Immature natural killer cell (primary cell): ENCODE results near the gene MISP3. TPM values are rescaled to one million over a fixed set of nuclear protein-coding genes. Genes with fewer than 3 reads are reported as not detected.
"Not testable (repeated sequence)": the region's sequence is repeated elsewhere in the genome, so short reads cannot be mapped to it uniquely, and the experiment has no call there.

Source experiments
- DNase-seq, 3 donors: peaks; one replicate each; pipeline ENCODE4 v3.0.0; 2022; ENCODE audit warnings: mixed read lengths in 1 of 3
- H3K27ac Mint-ChIP-seq, 6 donors: one replicate each; pipeline ENCODE4 v1.8.0; 2020; ENCODE audit warnings: mixed read lengths in 6 of 6, mild to moderate bottlenecking in 5 of 6, inconsistent platforms in 4 of 6, moderate library complexity in 3 of 6
- H3K27me3 Mint-ChIP-seq, 3 donors: one replicate each; pipeline ENCODE4 v1.8.0; 2020 to 2021; ENCODE audit warnings: low read depth in 3 of 3, mild to moderate bottlenecking in 3 of 3, mixed read lengths in 3 of 3, moderate library complexity in 3 of 3, inconsistent platforms in 1 of 3
- H3K36me3 Mint-ChIP-seq, 3 donors: one replicate each; pipeline ENCODE4 v1.8.0; 2020; ENCODE audit warnings: mixed read lengths in 3 of 3, inconsistent platforms in 2 of 3, mild to moderate bottlenecking in 2 of 3
- H3K4me1 Mint-ChIP-seq, 2 donors: one replicate each; pipeline ENCODE4 v1.8.0; 2020; ENCODE audit warnings: inconsistent platforms in 2 of 2, mild to moderate bottlenecking in 2 of 2, mixed read lengths in 2 of 2, moderate library complexity in 1 of 2
- H3K4me3 Mint-ChIP-seq, 5 donors: one replicate each; pipeline ENCODE4 v1.8.0; 2020; ENCODE audit warnings: mild to moderate bottlenecking in 5 of 5, mixed read lengths in 5 of 5, inconsistent platforms in 3 of 5, moderate library complexity in 3 of 5
- H3K9me3 Mint-ChIP-seq, 6 donors: one replicate each; pipeline ENCODE4 v1.8.0; 2020; ENCODE audit warnings: mild to moderate bottlenecking in 6 of 6, mixed read lengths in 6 of 6, inconsistent platforms in 4 of 6, moderate library complexity in 3 of 6
- polyA plus RNA-seq, 3 donors: library from polyadenylated mRNA; unstranded; fragments of 300-500 nt; fragmentation: Illumina TruSeq; gene quantifications; one replicate each; pipeline ENCODE4 v1.2.3, GENCODE V29; 2021

Gene MISP3
- 1 to 10 TPM in 2 of 3 donors, under 1 TPM in 1; 0.62 to 2.9 (median 2.1) TPM for polyA plus RNA-seq

DNA sequence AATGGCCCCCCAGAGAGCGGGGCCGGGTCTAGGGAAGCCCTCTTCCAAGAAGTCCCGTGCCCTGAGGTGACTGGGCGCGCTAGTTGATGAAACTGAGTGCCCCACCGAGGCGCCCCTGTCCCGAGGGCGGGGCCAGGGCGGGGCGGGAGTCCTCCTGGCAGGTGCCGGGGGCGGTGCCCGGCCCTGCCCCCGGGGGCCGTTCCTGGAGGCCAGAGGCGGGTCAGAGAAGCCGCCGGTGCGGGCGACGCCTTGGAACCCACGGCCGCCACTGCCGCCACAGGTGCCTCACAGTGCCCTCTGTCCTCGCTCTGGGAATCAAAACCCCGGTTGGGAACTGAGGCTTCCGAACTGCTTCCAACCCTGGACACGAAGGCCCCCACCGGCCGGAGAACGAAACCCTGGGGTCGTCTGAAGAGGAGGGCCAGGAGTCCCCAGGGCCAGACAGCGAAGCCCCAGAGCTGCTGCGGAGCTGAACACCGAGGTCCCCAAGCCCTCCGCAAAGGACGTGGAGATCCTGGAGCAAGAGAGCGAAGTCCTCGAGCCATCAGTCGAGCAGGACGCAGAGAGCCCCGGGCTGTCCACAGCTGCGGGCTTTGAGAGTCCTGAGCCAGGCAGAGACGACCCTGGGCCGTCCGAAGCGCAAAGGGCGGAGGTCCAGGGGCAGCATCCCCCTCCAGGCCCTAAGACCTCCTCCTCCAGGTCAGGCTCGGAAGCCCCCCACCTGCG lies at the start of gene MISP3:
Gene MISP3 (plus strand): TSS at position 252 of the 726 bp plus-strand sequence. CDS start 524 bp downstream, outside the sequence.
- Mint-ChIP-seq H3K36me3 (no peaks in the 10 kb centered on the region), H3K27me3 (peaks cover 2 to 9% (median 5%) of the 10 kb centered on the region in 3 donors), H3K27ac (peak within 1 kb of the TSS in 3 of 6 donors; percentile 40 to 88 (median 81)), H3K9me3 (no peaks in the 10 kb centered on the region), H3K4me3 (peak within 1 kb of the TSS; percentile 89 to 97 (median 94)), H3K4me1 (peaks cover 18 to 21% of the 10 kb centered on the region in 2 donors)
- DNase-seq = peak in 1 of 3 donors; percentile 11

DNA sequence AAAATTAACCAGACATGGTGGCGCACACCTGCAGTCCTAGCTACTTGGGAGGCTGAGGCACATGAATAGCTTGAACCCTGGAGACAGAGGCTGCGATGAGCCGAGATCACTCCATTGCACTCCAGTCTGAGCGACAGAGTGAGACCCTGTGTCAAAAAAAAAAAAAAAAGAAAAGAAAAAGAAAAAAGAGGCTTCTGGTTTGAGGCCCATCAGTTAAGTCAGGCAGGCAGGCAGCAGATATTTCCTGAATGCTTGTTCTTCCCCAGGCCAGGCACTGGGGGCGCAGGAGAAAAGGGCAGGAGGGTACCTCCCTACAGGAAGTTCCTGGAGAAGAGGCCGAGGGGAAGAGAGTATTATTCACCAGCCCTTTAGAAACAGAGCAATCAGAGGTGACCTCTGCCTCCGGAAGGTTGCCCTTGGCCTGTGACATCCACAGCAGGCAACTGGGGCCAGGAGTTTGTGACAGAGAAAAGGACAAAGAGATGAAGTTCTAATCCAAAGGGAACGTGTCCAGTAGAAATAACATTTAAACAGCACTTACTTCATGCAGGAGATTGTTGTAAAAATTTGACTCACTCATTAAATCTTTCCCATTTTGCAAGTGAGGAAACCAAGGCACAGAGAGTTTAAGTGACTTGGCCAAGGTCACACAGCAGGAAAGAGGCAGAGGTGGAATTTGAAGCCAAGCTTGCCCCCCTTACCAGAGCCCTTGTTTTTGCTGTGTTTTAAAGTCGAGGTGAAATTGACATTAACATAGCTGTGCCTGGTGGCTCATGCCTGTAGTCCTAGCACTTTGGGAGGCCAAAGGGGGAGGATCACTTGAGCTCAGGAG lies 49.0 kb upstream of the MISP3 start:
- no peaks in the 10 kb centered on the region for H3K36me3 Mint-ChIP-seq
- H3K27ac Mint-ChIP-seq = peak overlapping the region in 3 of 6 donors; percentile 36 to 81 (median 49)
- peaks cover 0 to 6% of the 10 kb centered on the region in 2 donors for H3K4me1 Mint-ChIP-seq
- DNase-seq = no peak
- H3K9me3 Mint-ChIP-seq = no peaks in the 10 kb centered on the region
- H3K27me3 Mint-ChIP-seq = peaks cover 0 to 7% (median 3%) of the 10 kb centered on the region in 3 donors
- no peak overlapping the region for H3K4me3 Mint-ChIP-seq

DNA sequence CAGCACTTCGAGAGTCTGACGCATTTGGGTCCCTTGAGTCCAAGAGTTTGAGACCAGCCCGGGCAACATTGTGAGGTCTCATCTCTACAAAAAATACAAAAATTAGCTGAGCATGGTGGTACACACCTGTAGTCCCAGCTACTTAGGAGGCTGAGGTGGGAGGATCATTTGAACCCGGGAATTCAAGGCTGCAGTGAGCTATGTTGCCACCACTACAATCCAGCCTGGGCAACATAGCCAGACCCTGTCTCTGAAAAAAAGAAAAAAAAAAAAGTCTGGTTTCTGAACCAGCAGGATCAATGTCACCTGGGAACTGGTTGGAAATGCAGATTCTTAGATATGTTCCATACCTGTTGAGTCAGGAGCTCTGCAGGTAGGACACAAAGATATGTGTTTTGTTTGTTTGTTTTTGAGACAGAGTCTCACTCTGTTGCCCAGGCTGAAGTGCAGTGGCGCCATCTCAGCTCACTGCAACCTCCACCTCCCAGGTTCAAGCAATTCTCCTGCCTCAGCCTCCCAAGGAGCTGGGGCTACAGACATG lies 45.9 kb upstream of the MISP3 start:
- not testable (repeated sequence) for DNase-seq, H3K4me3 Mint-ChIP-seq, H3K27ac Mint-ChIP-seq, H3K9me3 Mint-ChIP-seq, H3K36me3 Mint-ChIP-seq
- Mint-ChIP-seq H3K4me1 (peaks cover 13 to 22% of the 10 kb centered on the region in 2 donors), H3K27me3 (peaks cover 0 to 13% (median 8%) of the 10 kb centered on the region in 3 donors)

DNA sequence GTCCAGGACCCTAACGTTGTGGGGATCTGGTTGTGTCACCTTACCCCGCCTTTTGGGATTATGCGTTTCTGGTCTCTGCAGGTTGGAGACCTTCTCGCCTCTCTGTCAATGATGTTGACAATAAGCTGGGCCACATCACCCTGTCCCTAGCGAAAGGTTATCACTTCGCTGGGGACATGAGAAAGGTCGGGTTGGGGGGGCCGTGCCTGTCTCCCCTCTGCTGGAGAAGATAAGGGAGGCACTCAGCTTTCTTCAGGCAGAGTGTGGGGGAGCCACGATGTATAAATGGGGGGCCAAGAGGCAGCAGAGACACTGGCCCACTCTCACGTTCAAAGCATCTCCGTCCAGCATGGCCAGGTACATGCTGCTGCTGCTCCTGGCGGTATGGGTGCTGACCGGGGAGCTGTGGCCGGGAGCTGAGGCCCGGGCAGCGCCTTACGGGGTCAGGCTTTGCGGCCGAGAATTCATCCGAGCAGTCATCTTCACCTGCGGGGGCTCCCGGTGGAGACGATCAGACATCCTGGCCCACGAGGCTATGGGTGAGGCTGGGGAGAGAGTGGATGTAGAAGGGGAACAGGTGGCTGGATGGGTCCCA lies 44.6 kb upstream of the MISP3 start, which contains the start of gene RLN3:
Gene RLN3 (plus strand): TSS at position 293 of the 595 bp plus-strand sequence. CDS start 57 bp downstream, at position 350.
- H3K27me3 Mint-ChIP-seq = peaks cover 6 to 19% (median 13%) of the 10 kb centered on the region in 3 donors
- H3K36me3 Mint-ChIP-seq = no peaks in the 10 kb centered on the region
- peak within 1 kb of the TSS; percentile 41 to 85 (median 74) for H3K27ac Mint-ChIP-seq
- no peaks in the 10 kb centered on the region for H3K9me3 Mint-ChIP-seq
- H3K4me1 Mint-ChIP-seq = peaks cover 21 to 28% of the 10 kb centered on the region in 2 donors
- no peak for DNase-seq
- H3K4me3 Mint-ChIP-seq = peak within 1 kb of the TSS in 2 of 5 donors; percentile 2 to 24

DNA sequence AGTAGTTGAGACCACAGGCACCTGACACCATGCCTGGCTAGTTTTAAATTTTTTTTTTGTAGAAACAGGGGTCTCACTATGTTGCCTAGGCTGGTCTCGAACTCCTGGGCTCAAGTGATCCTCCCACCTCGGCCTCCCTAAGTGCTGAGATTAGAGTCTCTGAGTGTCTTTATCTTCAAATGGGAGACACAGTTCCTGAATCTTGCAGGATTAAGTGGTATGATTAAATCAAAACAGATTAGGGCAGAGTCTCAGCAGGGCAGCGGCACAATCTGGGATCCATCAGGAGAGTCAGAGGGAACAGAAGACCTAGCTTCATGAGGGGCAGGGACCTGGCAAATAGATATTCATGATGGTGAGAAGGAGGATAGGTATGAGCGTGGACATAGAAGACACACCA lies 43.7 kb upstream of the MISP3 start:
- H3K9me3 Mint-ChIP-seq = no peaks in the 10 kb centered on the region
- peaks cover 24 to 26% of the 10 kb centered on the region in 2 donors for H3K4me1 Mint-ChIP-seq
- H3K4me3 Mint-ChIP-seq = peak overlapping the region in 2 of 5 donors; percentile 2 to 24
- H3K27ac Mint-ChIP-seq = peak overlapping the region; percentile 41 to 85 (median 74)
- peaks cover under 1% of the 10 kb centered on the region in 3 donors for H3K36me3 Mint-ChIP-seq
- no peak for DNase-seq
- peaks cover 6 to 16% (median 13%) of the 10 kb centered on the region in 3 donors for H3K27me3 Mint-ChIP-seq

DNA sequence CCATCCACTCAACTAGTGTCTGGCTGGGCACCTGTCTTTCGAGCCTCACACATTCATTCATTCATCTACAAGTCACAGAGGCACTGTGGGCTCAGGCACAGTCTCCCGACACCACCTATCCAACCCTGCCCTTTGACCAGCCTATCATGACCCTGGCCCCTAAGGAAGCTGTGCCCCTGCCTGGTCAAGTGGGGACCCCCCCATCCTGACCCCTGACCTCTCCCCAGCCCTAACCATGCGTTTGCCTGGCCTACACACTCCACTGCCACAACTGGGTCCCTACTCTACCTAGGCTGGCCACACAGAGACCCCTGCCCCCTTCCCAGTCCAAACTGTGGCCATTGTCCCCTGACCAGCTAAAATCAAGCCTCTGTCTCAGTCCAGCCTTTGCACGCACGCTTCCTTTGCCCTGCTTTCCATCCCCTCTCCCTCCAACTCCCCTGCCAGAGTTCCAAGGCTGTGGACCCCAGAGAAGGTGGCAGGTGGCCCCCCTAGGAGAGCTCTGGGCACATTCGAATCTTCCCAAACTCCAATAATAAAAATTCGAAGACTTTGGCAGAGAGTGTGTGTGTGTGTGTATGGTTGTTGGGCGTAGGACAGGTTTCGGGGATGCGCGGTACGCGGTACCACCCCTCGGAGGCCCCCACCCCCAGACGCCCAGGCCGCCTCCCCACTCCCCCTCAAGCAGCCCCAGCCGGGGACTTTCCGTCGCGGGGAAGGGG lies 41.4 kb upstream of the MISP3 start:
- Mint-ChIP-seq H3K4me1 (peaks cover 30 to 41% of the 10 kb centered on the region in 2 donors), H3K9me3 (no peaks in the 10 kb centered on the region)
- DNase-seq = peak in 1 of 3 donors; percentile 78

DNA sequence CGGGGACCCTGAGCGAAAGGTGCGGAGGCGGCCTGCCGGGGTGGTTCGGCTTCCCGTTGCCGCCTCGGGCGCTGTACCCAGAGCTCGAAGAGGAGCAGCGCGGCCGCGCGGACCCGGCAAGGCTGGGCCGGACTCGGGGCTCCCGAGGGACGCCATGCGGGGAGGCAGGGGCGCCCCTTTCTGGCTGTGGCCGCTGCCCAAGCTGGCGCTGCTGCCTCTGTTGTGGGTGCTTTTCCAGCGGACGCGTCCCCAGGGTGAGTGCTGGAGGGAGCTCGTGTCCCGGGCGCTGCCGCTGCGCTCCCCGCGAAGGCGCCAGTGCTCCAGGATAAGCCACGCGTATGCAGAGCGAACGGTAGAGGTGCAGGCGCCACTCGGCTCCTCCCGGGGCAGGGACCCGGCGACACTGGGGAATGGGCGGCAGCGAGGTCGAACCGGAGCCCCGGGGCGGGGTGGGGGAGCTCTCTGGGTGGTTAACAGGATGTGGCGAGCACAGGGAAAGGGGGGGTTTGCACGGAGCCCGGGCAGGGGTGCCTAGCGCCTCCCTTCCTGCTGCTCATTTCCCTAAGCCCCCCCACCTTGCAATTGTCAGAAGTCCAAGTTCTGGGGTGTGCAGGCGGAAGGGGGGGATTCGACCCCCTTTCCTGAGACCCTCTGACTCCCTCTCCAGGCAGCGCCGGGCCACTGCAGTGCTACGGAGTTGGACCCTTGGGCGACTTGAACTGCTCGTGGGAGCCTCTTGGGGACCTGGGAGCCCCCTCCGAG lies 40.7 kb upstream of the MISP3 start, which contains the start of gene IL27RA:
Gene IL27RA (plus strand): TSS at position 44 of the 762 bp plus-strand sequence. CDS start 111 bp downstream, at position 155.
- peaks cover 7 to 9% (median 8%) of the 10 kb centered on the region in 3 donors for H3K36me3 Mint-ChIP-seq
- H3K4me1 Mint-ChIP-seq = peaks cover 31 to 45% of the 10 kb centered on the region in 2 donors
- H3K27ac Mint-ChIP-seq = peak within 1 kb of the TSS; percentile 91 to 98 (median 96)
- no peaks in the 10 kb centered on the region for H3K9me3 Mint-ChIP-seq
- H3K4me3 Mint-ChIP-seq = peak within 1 kb of the TSS; percentile 95 to 97 (median 96)
- peak; percentile 87 to 88 (median 88) for DNase-seq
- H3K27me3 Mint-ChIP-seq = peaks cover 8 to 16% (median 13%) of the 10 kb centered on the region in 3 donors

More for the DNA sequence above, 41.4 kb upstream of the MISP3 start:
- Mint-ChIP-seq H3K4me3 (peak overlapping the region; percentile 95 to 97 (median 96)), H3K27me3 (peaks cover 8 to 16% (median 13%) of the 10 kb centered on the region in 3 donors), H3K27ac (peak overlapping the region; percentile 91 to 98 (median 96)), H3K36me3 (peaks cover 5 to 7% (median 6%) of the 10 kb centered on the region in 3 donors)

DNA sequence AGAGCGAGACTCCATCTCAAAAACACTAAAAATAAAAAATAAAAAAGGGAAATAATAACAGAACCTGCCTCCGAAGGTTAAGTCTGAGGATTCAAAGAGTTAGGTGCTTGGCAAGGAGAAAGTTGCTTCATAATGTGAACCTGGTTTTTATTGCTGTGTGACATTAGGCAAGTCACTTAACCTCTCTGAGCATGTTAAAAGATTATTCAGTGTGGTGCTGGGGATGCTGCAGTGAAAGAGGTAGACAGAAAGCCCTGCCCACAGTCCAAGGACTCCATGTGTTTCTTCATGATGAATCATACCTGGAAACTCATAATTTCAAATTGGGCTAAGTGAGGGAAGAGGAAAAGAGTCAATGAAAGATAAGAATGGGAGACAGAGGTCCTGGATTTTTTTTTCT lies 38.6 kb upstream of the MISP3 start:
- Mint-ChIP-seq H3K27ac (peak overlapping the region; percentile 70 to 86 (median 82)), H3K27me3 (peaks cover 8 to 15% (median 10%) of the 10 kb centered on the region in 3 donors), H3K9me3 (no peaks in the 10 kb centered on the region), H3K36me3 (peaks cover 7 to 11% (median 8%) of the 10 kb centered on the region in 3 donors), H3K4me1 (peaks cover 32 to 48% of the 10 kb centered on the region in 2 donors), H3K4me3 (peak overlapping the region; percentile 29 to 72 (median 62))
- no peak for DNase-seq

DNA sequence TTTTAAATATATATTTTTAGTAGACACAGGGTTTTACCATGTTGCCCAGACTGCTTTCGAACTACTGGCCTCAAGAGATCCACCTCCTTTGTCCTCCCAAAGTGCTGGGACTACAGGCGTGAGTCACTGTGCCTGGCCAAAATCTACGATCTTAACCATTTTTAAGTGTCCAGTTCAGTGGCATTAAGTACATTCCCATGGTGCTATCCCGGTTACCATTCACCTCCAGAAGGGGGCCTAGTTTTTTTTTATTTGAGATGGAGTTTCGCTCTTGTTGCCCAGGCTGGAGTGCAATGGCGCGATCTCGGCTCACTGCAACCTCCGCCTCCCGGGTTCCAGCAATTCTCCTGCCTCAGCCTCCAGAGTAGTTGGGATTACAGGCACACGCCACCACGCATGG lies 37.4 kb upstream of the MISP3 start:
- Mint-ChIP-seq H3K4me1 (peaks cover 33 to 45% of the 10 kb centered on the region in 2 donors), H3K36me3 (peaks cover 7 to 11% (median 8%) of the 10 kb centered on the region in 3 donors), H3K4me3 (peak overlapping the region in 1 of 5 donors; percentile 21)

DNA sequence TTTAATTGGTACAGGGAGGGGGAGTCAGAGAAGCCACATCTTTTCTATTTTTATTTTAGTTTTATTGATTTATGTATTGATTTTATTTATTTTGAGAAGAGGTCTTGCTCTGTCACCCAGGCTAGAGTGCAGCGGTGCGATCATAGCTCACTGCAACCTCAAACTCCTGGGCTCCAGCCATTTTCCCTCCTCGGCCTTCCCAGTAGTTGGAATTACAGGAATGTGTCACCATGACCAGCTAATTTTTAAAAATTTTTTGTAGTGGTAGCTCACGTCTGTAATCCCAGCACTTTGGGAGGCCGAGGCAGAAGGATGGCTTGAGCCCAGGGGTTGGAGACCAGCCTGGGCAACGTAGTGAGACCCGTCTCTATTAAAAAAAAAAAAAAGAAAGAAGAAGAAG lies 36.9 kb upstream of the MISP3 start:
- Mint-ChIP-seq H3K27ac (no peak overlapping the region), H3K4me3 (no peak overlapping the region)

More for the DNA sequence above, 37.4 kb upstream of the MISP3 start:
- peak overlapping the region in 1 of 6 donors; percentile 32 for H3K27ac Mint-ChIP-seq
- peaks cover 8 to 15% (median 10%) of the 10 kb centered on the region in 3 donors for H3K27me3 Mint-ChIP-seq
- DNase-seq, H3K9me3 Mint-ChIP-seq: not testable (repeated sequence)

DNA sequence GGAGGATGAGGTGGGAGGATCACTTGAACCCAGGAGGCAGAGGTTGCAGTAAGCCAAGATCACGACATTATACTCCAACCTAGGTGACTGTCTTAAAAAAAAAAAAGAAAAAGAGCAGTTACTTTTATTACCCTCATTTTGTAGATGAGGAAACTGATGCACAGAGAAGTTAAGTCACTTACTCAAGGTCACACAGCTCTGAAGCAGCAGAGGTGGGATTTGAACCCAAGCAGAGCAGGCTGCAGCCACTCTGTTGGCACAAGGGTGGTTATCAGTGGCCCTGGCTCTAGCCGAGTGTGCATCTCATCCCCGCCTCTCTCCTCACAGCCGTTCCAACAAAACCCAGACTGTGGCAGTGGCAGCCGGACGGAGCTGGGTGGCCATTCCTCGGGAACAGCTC lies 33.4 kb upstream of the MISP3 start:
- Mint-ChIP-seq H3K9me3 (no peaks in the 10 kb centered on the region), H3K27ac (peak overlapping the region in 2 of 6 donors; percentile 34 to 39), H3K4me1 (peaks cover 23 to 38% of the 10 kb centered on the region in 2 donors), H3K4me3 (no peak overlapping the region), H3K36me3 (peaks cover 12 to 18% (median 12%) of the 10 kb centered on the region in 3 donors), H3K27me3 (no peaks in the 10 kb centered on the region)
- DNase-seq = no peak

More for the DNA sequence above, 36.9 kb upstream of the MISP3 start:
- DNase-seq = no peak
- Mint-ChIP-seq H3K36me3 (peaks cover 7 to 11% (median 8%) of the 10 kb centered on the region in 3 donors), H3K4me1 (peaks cover 29 to 43% of the 10 kb centered on the region in 2 donors), H3K27me3 (peaks cover 8 to 14% (median 10%) of the 10 kb centered on the region in 3 donors), H3K9me3 (no peaks in the 10 kb centered on the region)
